RPMI7951 (cell line): Measurements from ENCODE around the gene CELSR2. TPM values are rescaled to one million over a fixed set of nuclear protein-coding genes. Genes with fewer than 3 reads are reported as not detected.
A peak's percentile ranks its signal among the peaks of the same experiment; 100 is the strongest.

ENCODE experiments used
- DNase-seq: peaks from one replicate; pipeline ENCODE4 v3.0.0-alpha.2; 2012; ENCODE audit warnings: low read depth
- total RNA-seq: library from RNA; depleted of rRNA; stranded (reverse); fragments of >200 nt; shearing (Covaris generic); gene quantifications from 2 replicates; pipeline ENCODE4 v1.2.3, GENCODE V29; 2014

The CELSR2 gene
- total RNA-seq, 1 experiment from 2014 or later, result 1.2 TPM

DNA sequence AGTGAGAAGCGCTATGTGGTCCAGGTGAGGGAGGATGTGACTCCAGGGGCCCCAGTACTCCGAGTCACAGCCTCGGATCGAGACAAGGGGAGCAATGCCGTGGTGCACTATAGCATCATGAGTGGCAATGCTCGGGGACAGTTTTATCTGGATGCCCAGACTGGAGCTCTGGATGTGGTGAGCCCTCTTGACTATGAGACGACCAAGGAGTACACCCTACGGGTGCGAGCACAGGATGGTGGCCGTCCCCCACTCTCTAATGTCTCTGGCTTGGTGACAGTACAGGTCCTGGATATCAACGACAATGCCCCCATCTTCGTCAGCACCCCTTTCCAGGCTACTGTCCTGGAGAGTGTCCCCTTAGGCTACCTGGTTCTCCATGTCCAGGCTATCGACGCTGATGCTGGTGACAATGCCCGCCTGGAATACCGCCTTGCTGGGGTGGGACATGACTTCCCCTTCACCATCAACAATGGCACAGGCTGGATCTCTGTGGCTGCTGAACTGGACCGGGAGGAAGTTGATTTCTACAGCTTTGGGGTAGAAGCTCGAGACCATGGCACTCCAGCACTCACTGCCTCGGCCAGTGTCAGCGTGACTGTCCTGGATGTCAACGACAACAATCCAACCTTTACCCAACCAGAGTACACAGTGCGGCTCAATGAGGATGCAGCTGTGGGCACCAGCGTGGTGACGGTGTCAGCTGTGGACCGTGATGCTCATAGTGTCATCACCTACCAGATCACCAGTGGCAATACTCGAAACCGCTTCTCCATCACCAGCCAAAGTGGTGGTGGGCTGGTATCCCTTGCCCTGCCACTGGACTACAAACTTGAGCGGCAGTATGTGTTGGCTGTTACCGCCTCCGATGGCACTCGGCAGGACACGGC is 2.2 kb downstream of the CELSR2 start:
- no peak for DNase-seq

DNA sequence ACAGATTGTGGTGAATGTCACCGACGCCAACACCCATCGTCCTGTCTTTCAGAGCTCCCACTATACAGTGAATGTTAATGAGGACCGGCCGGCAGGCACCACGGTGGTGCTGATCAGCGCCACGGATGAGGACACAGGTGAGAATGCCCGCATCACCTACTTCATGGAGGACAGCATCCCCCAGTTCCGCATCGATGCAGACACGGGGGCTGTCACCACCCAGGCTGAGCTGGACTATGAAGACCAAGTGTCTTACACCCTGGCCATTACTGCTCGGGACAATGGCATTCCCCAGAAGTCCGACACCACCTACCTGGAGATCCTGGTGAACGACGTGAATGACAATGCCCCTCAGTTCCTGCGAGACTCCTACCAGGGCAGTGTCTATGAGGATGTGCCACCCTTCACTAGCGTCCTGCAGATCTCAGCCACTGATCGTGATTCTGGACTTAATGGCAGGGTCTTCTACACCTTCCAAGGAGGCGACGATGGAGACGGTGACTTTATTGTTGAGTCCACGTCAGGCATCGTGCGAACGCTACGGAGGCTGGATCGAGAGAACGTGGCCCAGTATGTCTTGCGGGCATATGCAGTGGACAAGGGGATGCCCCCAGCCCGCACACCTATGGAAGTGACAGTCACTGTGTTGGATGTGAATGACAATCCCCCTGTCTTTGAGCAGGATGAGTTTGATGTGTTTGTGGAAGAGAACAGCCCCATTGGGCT is 3.0 kb downstream of the CELSR2 start:
- no peak for DNase-seq

DNA sequence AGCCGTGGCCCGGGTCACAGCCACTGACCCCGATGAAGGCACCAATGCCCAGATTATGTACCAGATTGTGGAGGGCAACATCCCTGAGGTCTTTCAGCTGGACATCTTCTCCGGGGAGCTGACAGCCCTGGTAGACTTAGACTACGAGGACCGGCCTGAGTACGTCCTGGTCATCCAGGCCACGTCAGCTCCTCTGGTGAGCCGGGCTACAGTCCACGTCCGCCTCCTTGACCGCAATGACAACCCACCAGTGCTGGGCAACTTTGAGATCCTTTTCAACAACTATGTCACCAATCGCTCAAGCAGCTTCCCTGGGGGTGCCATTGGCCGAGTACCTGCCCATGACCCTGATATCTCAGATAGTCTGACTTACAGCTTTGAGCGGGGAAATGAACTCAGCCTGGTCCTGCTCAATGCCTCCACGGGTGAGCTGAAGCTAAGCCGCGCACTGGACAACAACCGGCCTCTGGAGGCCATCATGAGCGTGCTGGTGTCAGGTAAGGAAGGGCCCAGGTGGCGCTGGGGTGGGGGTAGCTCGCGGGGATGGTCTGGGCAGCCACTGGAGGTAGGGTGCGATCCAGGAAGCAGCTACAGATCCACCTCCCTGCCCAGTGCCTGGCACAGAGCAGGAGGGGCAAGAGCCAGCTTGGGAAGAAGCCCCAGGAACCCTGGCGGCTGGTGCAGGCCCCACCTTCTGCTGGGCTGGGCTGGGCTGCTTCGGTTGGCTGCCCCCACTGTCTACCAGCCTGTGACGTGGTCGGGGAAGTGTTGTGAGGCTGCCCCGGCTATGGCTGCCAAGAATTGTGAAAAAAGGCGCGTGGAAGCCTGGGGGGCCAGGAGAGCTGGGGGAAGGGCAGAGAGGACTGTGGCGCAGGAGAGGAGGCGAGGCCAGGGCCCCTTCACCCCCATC is 3.8 kb downstream of the CELSR2 start:
- DNase-seq, result peak; percentile 46

DNA sequence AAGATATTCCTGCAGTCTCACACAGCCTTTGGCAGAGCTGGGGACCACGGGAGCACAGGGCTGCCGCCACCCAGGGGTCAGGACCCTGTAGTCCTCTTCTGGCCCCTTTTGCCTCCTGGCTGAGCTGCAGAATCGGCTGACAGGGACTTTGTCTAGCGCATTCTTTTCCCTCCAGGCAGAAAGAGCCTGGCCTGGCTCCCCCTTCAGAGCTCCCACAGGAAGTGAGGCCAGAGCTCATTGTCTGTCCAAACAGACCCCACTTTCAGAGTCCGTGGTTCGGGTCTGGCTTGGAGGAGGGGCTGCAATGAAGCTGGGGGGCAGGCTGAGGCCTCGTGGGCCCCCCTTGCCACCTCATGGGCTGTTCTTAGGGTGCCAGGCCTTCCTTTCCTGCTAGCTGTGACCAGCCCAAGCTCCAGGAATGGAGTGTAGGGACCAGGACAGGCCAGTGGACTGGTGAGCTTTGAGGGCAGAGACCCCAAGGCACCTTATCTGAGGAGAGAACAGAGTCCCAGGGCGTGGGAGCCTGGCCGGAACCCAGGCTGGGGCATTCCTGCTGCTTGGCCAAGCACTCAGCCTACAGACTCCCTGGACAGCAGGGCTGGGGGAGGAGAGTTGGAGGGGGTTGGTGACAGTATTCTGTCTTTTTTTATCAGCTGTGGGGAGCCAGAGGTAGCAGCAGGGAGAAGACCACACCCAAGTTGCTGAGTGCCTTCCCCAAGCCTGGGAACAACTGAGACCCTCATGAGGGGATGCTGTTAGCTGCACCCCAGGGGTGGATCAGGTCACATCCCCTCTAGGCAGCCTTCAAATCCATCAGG is 4.7 kb downstream of the CELSR2 start:
- DNase-seq, result peak; percentile 45

DNA sequence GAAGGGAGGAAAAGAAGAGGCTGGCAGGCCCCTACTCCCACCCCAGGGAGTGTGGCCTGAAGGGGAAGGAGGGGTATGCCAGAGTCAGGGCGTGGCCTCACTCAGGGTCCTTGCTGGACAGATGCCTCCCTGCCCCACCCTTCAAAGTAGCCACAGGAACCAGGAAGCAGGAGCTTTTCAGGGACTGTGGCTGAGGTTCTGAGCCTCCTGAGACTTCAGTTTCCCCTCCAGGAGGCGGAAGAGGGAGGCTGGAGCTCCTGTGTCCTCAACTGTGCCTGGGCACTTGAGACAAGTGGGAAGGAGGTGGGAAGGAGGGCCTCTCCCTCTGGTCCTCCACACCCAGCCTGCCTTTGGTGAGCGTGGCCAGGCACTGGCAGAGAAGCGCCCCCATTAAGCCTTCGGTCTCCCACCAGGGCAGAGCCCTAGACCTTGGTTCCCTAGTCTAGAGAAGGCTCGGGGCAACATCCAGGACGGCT is 5.3 kb downstream of the CELSR2 start:
- DNase-seq, result peak; percentile 19

DNA sequence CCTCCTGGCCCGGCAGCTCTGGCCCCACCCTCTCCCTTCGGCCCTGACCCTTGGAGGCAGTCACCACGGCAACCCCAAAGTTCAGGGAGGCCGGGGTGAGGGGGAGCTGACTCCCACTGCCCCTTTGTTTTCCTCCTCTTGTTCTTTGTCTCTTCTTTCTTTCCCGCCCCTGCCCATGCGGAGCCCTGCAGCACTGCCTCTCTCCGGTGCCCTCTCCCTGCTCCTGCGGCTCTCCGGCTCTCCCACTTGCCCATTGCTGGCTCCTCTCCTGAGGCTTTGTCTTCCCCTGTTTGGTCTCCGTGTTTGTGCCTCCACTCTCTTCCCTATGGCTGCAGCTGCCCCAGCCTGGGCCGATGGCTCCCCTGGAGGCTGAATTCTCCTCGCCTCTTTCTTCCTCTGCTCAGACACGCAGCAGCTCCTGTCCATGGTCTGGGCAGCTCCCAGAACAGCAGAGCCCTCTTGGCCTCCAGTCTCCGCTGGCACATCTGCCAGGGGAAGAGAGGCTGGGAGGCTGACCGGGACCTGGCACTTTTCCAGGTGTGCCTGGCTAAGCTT is 5.8 kb downstream of the CELSR2 start:
- DNase-seq, result no peak

DNA sequence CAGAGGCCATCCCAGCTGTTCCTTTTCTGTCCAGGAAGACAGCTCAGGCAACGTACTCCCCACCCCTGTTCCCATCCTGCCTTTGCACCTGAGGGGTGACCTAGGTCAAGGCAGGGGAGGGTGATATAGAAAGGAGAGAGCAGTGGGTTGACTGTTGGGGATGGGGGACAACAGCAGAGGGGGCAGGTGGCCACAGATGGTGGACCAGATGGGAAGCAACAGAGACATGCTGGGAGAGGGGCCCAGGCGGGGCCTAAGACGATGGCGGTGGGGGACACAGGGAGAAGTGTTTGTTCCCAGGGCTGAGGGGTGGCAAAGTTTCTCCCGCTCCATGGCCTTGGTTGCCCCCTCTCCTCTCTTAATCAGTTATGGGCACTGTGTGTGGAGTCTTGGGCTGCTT is 6.3 kb downstream of the CELSR2 start:
- no peak for DNase-seq

DNA sequence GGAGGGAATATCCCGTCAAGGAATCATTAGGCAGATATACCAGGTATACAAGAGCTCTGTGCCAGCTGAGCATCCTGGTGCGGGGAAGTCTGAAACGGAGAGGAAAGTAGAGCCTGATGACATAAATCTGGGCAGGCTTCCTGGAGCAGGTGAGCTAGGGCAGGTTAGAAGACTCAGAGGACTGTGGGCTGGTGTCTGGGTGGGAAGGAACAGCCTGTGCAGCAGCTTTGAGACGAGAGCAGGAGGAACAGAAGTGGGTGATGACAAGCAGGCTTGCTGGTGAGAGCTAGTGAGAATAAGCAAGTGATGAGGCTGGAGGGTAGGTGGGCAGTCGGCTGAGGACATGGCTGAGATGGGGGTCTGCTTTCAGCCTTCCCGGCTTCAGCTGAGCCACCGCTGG is 6.7 kb downstream of the CELSR2 start:
- DNase-seq, result no peak

DNA sequence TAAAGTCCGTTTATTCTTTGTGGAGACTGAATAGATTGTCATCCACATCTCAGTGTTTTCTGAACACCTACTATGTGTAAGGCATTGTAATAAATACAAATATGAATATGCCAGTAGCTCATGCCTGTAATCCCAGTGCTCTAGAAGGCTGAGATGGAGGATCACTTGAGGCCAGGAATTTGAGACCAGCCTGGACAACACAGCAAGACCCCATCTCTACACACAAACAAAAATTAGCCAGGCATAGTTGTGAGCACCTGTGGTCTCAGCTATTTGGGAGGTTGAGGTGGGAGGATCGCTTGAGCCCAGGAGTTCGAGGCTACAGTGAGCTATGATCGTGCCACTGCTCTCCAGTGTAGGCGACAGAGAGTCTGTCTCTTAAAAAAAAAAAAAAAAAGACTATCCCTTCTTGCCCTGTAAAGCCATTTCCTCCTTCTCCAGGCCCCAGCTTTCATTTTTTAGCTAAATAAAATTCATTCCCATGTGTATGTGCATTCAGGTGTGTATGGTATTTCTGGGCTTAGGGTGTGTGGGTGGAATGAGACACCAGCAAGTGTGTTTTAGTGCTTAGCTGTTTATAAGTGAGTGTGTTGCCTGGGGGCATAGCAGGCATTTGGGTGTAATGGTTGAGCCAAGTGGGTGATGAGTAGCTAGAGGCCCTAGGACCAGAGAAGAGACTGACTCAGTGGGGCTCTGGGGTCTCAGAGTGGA is 7.8 kb downstream of the CELSR2 start:
- DNase-seq, result peak; percentile 88

DNA sequence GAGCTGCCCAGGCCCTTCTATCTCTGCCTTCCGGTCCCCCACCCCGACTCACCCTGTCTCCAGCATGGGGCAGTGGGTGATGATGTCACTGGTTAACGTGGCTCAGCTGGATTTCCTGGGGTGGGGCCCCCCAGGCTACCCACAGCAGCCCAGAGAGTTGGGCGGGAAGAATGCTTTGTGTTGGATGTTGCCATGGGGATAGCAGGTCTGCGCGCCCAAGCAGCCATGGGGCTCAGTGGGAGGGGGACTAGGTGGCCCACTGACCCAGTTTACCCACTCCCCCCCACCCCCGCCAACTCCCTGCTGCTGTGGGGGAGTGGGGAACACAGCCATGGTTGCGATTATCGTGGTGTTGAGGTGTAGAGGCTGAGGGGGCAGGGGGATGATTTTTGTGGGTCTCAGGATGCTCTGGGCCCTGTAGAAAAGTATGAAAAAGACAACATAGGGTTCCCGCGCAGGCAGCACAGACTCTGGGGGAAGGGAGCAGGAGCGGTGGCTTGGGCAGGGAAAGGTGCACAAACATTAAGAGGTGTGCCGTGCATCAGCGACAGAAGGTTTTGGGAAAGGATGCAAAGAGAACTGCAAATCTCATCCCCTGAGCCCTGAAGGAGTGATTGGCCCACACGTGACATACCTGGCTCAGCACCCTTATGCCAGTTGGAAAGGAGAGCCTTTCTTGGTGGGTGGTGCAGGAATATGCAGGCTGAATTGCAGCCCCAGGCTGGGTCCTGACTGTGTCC is 8.5 kb downstream of the CELSR2 start:
- no peak for DNase-seq

DNA sequence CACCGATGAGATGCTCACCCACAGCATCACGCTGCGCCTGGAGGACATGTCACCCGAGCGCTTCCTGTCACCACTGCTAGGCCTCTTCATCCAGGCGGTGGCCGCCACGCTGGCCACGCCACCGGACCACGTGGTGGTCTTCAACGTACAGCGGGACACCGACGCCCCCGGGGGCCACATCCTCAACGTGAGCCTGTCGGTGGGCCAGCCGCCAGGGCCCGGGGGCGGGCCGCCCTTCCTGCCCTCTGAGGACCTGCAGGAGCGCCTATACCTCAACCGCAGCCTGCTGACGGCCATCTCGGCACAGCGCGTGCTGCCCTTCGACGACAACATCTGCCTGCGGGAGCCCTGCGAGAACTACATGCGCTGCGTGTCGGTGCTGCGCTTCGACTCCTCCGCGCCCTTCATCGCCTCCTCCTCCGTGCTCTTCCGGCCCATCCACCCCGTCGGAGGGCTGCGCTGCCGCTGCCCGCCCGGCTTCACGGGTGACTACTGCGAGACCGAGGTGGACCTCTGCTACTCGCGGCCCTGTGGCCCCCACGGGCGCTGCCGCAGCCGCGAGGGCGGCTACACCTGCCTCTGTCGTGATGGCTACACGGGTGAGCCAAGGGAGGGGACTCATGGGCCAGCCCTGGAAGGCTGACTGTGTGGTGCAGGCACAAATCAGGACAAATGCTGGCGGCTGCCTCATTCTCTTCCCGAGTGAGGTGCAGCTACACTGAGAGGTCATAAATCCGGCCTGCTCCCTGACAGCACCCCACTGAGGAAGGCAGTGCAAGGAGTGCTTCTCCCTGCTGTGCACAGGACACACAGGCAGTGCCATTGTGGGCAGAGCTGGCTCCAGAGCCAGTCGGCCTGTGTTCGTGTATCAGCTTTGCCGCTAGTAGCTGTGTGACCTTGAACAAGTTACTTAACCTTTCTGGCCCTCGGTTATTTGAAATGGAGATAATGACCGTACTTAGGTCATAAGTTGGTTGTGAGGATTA is 9.4 kb downstream of the CELSR2 start:
- no peak for DNase-seq

DNA sequence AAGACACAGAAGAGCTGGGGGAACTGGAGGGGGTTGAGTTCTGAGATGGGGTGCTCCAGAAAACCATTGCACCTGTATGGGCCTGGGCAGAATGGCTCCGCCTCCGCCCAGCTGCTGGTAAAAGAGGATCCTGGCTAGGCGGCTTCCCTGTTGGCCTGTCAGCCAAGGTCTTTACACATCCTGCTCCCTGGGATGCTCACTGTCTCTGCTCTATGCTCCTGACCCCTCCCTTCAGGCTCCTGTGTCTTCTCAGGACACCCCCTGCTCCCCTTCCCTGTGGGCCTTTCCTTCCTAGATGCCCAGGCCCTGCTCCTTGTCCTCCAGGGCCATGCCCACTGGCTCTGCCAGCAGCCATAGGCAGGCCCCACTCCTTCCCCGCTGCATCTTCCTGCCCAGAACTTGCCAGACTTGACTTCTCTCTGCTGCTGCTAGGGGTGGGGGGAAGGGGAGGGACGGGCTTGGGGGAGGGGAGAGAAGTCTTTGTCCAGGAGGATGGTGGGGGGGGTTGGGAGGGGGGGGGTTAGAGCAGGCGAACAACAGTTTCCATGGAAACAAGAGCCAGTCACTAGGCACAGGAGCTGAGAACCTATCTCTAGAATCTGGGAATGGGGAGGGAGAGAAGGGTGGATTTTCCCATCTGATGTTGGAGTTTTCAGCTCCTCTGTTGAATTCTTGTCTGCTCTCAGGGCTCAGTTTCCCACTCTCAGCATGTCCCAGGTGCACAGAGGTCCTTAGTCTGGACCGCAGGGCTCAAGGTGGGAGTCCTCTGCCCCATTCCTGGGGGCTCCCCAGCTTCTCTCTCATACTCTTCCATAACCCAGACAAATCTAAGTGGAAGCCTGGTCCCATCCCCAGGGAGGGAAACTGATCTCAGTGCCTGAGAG is 10.6 kb downstream of the CELSR2 start:
- DNase-seq, result no peak

DNA sequence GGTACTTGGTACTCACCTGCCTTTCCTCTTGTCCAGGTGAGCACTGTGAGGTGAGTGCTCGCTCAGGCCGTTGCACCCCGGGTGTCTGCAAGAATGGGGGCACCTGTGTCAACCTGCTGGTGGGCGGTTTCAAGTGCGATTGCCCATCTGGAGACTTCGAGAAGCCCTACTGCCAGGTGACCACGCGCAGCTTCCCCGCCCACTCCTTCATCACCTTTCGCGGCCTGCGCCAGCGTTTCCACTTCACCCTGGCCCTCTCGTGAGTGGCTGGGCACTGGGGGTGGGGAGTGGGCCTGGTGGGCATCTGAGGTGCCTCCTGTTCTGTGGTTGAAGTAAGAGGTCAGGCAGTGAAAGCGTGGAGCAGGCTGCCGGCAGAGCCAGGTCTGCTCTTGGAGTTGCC is 11.7 kb downstream of the CELSR2 start:
- DNase-seq, result no peak

DNA sequence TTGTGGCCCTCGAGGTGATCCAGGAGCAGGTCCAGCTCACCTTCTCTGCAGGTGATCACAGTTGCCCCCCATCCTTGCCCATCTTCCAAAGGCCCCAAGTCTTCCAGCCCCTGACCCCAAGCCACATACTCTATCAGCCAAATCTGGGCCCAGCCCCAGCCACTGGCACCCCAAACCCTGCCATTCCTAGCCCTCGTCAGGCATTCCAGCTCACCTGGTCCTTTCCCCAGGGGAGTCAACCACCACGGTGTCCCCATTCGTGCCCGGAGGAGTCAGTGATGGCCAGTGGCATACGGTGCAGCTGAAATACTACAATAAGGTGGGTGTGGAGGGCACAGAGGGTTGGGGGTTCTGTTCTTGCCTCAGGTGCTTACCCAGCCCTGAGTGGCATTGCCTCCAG is 12.2 kb downstream of the CELSR2 start:
- no peak for DNase-seq

DNA sequence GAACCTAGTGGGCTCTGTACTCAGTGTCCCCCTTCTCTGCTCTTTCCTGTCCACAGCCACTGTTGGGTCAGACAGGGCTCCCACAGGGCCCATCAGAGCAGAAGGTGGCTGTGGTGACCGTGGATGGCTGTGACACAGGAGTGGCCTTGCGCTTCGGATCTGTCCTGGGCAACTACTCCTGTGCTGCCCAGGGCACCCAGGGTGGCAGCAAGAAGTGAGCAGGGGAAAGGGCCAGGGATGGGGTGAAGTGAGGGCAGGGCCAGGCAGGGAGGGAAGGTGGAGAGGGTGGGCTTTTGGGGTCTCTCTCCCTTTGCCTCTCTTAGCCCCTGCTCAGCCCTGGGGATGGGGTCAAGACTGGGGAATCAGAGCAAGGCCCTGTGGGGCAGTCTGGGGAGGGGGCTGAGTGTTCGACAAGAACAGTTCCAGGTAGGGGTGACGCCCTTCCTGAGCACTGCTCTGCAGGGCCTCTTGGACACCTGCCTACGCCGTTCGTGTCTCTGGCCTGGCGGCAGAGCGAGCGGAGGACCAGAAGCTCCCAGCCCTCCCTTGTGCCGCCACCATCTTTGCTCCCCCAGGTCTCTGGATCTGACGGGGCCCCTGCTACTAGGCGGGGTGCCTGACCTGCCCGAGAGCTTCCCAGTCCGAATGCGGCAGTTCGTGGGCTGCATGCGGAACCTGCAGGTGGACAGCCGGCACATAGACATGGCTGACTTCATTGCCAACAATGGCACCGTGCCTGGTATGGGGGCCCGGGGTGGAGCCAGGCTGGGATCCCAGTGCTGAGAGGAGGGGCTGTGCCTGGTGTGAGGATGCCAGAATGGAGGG is 13.1 kb downstream of the CELSR2 start:
- DNase-seq, result no peak

DNA sequence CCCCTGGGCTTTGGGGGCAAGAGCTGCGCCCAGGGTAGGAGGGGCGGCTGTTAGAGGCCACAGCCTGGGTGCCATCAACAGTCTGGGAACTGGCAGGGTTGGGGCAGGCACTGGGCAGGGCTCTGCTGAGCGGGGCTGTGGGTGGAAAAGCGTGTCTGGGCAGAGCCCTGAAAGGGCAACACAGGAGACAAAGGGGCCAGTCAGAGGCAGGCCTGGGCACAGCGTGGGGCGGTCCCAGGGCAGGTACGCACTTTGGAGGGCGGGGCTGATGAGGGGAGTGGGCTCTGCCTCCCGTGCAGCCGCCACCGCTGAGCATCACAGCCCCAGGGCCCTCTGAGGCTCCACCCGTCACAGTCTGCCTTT is 13.9 kb downstream of the CELSR2 start:
- no peak for DNase-seq
